Measurements from ENCODE around the gene LUC7L3. TPM values are rescaled to one million over a fixed set of nuclear protein-coding genes. Genes with fewer than 3 reads are reported as not detected.

LUC7L3 gene

DNA sequence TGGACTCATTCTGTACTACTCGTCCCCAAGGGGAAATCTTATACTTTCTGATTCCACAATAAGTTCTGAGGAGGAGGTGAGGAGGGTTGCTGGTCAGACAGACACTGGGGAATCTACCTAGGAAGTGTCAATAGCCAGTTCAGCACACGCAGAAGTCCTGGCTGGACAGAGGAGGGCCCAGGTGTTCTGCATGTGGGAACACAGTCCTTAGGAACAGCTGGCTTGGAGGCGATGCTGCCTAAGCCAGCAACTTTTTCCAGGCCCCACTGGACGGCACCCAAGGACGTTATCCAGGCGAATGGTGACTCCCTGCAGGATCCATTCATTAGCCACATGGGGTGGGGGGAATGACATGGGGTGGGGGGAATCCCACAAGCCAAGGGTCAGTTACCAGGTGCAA lies 86.1 kb downstream of the LUC7L3 start:
- no peak for DNase-seq
- Histone ChIP-seq H3K9me3 (ENCODE audit: control insufficient read depth, low read length) (no peaks in the 10 kb centered on the region), H3K4me3 (ENCODE audit: insufficient read depth in 1 of 2, low read depth in 1 of 2, low read length in 2 of 2) (no peak overlapping the region), H2BK120ac (ENCODE audit: low read depth, low read length) (no peak overlapping the region), H3K27ac (ENCODE audit: low read length, poor library complexity, severe bottlenecking) (no peak overlapping the region), H3K4me2 (ENCODE audit: low read length, poor library complexity, severe bottlenecking) (no peak overlapping the region), H2BK5ac (ENCODE audit: low read depth, low read length, poor library complexity, severe bottlenecking) (no peak overlapping the region), H2BK12ac (ENCODE audit: low read length in 2 of 2) (peak overlapping the region in 1 of 2 experiments; percentile 6), H3K4me1 (ENCODE audit: control insufficient read depth, insufficient read depth, low read depth, low read length) (no peaks in the 10 kb centered on the region), H4K91ac (ENCODE audit: low read length) (no peak overlapping the region), H2AK5ac (ENCODE audit: low read length, severe bottlenecking) (no peak overlapping the region), H3K79me1 (replicated peaks; ENCODE audit: low read length, poor library complexity, severe bottlenecking) (no peaks in the 10 kb centered on the region), H3K23ac (ENCODE audit: low read length in 2 of 2) (no peak overlapping the region), H3K4ac (ENCODE audit: low read depth in 1 of 2, low read length in 2 of 2) (no peak overlapping the region), H2BK15ac (ENCODE audit: low read depth, poor library complexity, severe bottlenecking) (no peak overlapping the region), H3K9ac (ENCODE audit: low read length) (no peak overlapping the region), H3K14ac (ENCODE audit: low read length in 2 of 2) (no peak overlapping the region), H3K27me3 (ENCODE audit: control insufficient read depth in 1 of 2, insufficient read depth in 1 of 2, low read length in 2 of 2) (peaks cover 0 to 16% of the 10 kb centered on the region in 2 experiments), H3K18ac (ENCODE audit: low read depth in 1 of 2, low read length in 2 of 2) (no peak overlapping the region), H4K8ac (ENCODE audit: low read length) (no peak overlapping the region), H2AFZ (ENCODE audit: low read depth, low read length) (no peak overlapping the region), H3K36me3 (ENCODE audit: control insufficient read depth in 1 of 2, insufficient read depth in 2 of 2, low read depth in 1 of 2, low read length in 2 of 2) (no peaks in the 10 kb centered on the region)
- 92% methylated on average over 5 of the region's 6 CpGs for WGBS

Small RNA genes within 50 kb of the gene (small RNA-seq; reads per million reads assigned to genes)
- gene AC005921.1 (ENCODE audit: low read depth) = not detected
- not detected for gene MIR8059 (ENCODE audit: low read depth)
- not detected for gene RF00019 (ENCODE audit: low read depth)
